Left cardiac atrium (tissue), 4 donors: ENCODE results near the gene NSUN3. TPM values are rescaled to one million over a fixed set of nuclear protein-coding genes. Genes with fewer than 3 reads are reported as not detected.
A peak's percentile ranks its signal among the peaks of the same experiment; 100 is the strongest.

Experiments used
- ATAC-seq, 2 donors: fragments of 200-7000 bp; cut with Tn5 transposase; one replicate each; pipeline ENCODE4 v1.9.1; 2020; ENCODE audit warnings: mild to moderate bottlenecking in 2 of 2, moderate library complexity in 2 of 2
- DNase-seq: peaks from one replicate; pipeline ENCODE4 v3.0.0-alpha.2; 2020
- intact Hi-C, 2 donors: fragments of 100-400 bp; cut with DNase I; formaldehyde crosslinking; loops; one replicate each; pipeline versions ENCODE4 v1.14.1 to v1.15.1; 2022 to 2023
- total RNA-seq, 2 donors: library from RNA; stranded (reverse); fragmentation: NEBNext Ultra II Directional; extraction: Animal tissue kit (Norgen Biotek cat#: 25700); gene quantifications; one replicate each; pipeline ENCODE4 v1.2.1, GENCODE V29; 2021
- donor health status: DM: no; HTN: yes; CAD: no.
- donor health status: DM: no; HTN: yes; CAD: no; lungs with severe emphysema.
- donor health status: DM: yes; HTN: yes; CAD: no.
- donor health status: Dilated cardiomyopathy.

Gene NSUN3
- total RNA-seq, 2 donors from 2014 or later, result 6.6 to 9.8 TPM

DNA sequence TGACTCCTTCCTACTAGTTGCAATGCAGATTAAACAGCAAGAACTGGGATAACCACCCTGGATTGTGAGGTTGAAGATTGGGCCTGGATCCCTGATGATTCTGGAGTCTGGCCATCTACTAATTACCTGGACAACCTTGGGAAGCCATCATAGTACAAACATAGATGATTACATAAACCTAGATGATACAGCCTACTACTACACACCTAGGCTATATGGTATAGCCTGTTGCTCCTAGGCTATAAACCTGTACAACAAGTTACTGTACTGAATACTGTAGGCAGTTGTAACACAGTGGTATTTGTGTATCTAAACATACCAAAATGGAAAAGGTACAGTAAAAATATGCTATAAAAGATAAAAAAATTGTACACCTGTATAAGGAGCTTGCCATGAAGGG lies 48.0 kb downstream of the NSUN3 start:
- intact Hi-C loops, result no loop called here
- DNase-seq (no peak), ATAC-seq (no peak)

DNA sequence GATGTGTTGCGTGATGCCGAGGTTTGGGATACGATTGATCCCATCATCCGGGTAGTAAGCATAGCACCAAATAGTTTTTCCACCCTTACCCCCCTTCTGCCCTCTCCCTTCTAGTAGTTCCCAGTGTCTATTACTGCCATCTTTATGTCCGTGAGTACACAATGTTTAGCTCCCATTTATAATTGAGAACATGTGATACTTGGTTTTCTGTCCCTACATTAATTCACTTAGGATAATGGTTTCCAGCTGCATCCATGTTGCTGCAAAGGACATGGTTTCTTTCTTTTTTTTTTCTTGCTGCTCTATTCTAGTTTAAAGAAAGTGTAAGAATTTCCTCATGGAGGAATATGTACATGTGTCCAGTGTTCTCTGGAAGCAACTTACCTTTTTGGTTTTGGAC lies 51.8 kb downstream of the NSUN3 start:
- intact Hi-C loops, result no loop called here
- ATAC-seq, result no peak
- no peak for DNase-seq

DNA sequence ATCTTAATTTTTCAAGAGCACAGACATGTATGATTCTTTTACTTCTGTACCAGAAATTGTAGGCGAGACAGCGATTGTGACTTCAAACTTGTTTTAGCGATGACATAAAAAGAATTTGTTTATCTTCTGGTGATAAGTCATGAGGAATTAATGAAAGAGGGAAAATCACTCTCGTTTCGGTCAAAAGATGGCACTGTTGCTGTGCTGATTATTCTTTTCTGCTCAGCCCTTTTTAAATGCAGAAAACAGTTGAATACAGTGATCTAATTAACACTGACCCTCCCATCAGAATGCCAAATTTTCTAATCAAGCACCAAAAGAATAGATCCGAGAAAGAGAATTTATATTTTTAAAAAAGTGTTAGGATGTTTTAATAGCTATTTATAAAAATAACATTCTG lies 52.6 kb downstream of the NSUN3 start:
- DNase-seq, result no peak
- ATAC-seq, result no peak
- intact Hi-C loops, result no loop called here

DNA sequence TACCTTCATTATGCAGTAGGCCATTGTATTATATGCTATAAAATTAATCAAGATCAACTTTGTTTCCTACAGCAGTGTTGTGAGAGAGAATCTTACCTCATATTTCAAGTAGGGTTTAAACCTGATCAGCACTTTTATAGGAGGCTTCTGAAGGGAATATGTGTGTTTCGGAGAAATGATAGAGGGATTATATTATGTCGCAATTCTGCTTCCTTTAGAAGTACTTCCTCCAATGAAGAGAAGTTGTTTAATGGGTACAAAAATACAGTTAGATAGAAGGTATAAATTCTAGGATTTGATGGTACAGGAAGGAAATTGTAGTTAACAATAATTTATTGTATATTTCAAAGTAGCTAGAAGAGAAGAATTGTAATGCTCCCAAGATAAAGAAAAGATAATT lies 54.9 kb downstream of the NSUN3 start:
- DNase-seq (no peak), ATAC-seq (no peak)
- intact Hi-C loops, result no loop called here

DNA sequence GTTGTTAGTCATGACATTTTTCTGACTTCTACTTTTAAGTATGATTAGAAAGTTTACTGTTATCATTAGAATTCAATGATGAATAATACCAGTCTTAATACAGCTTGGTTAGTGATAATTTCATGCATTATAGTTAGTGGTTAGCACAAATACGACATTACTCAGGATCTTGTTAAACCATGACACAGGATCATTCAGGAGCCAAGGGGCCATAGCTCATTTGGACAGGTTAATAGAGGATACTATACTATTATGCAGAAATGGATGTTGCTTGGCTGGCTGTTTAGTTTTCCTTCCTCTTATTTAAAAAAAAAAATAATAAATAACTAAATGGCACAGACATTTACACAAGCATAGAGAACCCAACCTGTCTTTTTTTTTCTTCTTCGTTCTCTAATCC lies 55.5 kb downstream of the NSUN3 start:
- no peak for ATAC-seq
- DNase-seq, result no peak
- intact Hi-C loops, result no loop called here

DNA sequence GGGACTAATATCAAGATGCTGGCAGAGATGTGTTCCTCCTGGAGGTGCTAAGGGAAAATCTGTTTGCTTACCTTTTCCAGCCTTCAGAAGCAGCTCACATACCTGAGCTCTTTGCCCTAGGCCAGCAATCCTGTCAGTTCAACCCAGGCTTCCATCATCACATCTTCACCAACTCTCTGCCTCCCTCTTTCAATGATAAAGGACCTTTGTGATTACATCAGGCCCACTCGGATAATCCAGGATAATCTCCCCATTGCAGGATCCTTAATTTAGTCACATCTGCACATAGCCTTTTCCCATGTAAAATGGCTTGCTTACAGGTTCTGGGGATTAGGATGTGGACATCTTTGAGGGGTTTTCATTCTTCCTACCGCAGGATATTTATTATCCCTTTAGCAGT lies 58.3 kb downstream of the NSUN3 start:
- DNase-seq, result no peak
- ATAC-seq, result no peak
- intact Hi-C loops, result no loop called here

DNA sequence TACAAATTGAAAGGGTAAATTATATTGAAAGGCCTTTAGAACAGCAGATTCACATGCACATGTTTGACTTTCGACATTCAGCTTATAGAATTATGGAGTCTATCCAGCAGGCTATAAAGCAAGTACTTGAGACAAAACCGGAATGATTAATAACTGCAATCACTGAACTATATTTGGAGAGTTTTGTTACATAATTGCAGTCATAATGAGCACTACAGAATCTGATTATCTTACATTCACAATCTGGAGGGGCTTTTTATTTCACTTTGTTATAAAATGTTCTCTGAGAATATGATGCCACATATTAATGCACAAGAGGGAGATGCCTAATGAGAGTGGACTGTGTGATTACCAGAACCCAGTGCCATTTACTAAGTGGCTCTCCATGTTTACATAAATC lies 64.3 kb downstream of the NSUN3 start:
- ATAC-seq (no peak), DNase-seq (no peak)
- intact Hi-C loops, result no loop called here

DNA sequence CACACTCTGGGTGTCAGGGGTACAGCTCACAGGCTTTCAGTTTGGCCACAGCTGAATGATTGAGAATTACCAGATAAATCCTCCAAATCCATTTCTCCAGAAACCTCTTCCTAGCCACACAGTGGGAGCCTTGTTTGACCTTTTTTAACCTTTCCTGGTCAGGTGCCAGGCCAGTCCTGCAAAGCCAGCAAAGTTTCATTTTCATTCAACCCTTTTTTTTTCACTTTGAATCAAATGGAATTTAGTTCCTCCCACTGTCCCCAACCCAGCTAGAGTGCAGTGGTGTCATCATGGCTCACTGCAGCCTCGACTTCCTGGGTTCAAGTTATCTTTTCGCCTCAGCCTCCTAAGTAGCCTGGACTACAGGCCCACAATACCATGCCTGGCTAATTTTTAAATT lies 67.8 kb downstream of the NSUN3 start:
- no peak for ATAC-seq
- DNase-seq, result no peak
- intact Hi-C loops, result no loop called here

DNA sequence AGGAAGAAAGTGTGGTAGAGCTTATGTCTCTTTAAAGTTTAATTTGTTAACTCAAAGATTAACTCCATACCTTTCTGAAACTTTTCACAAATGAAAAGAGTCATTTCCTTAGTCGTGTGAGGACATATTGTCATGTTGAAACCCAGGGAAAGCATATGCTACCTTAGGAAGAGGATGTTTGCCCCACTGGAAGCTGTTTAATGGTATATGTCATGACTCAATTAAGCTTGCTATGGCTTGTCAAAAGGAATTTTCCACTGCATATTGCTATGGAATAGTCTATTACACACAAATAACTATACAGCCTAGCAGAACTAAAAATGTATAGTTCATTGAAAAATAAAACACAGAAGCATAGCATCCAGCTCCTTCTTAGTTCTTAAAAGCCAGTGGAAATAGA lies 69.9 kb downstream of the NSUN3 start:
- intact Hi-C loops, result no loop called here
- ATAC-seq, result no peak
- no peak for DNase-seq

DNA sequence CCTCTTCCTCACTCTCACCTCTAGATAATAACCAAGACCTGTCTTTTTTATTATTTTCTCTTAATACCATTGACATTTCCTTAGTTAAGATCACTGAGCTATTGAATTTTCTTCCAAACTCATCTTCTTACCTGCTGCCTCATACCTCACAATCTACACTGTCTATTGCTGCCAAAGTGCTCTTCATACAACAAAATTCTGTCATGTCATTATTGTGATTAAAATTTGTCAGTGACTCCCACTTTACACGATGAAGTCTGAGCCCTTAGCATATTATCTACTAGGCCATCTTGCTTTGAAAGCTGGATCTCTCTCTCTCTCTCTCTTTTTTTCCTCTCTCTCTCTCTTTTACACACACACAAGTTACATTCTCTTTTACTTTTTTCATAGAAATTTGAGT lies 73.3 kb downstream of the NSUN3 start:
- intact Hi-C loops, result no loop called here
- ATAC-seq (no peak), DNase-seq (no peak)

DNA sequence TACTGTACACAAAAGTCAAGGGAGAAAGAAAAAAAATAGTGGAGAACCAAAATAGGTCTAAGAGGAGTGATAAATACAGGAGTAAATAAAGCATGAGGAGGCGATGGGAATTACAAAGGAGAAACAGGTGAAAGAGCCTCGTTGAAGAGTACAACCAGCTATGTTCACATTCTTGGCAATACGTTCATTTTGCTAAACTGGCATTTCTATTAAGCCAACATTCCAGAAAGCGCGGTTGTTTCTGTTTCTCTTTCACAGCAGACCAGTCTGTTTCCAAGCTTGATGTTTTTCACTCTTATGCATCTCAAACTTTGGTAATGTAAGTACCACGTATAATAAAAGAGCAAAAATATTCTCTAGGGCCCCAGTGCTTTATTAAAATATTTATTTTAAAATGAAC lies 74.5 kb downstream of the NSUN3 start:
- DNase-seq, result no peak
- intact Hi-C loops, result no loop called here

DNA sequence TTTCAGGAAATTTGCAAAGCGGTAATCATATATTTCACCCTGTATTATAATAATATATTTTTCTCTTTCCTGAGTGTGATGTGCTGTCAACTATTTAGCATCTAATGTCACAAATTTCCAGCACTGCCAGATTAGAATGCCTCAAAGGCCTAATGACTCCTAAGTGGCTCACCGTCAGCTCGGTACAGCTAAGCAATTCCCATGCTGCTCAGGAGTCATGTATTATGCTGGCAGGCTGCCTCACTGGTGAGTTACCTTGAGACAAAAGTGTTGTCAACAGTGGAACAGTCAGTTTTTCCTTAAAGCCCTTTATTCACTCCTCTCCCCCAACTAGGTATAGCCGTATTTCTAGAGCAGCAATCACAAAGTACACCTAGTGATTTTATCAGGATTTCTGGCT lies 83.6 kb downstream of the NSUN3 start:
- intact Hi-C loops, result no loop called here
- no peak for ATAC-seq
- no peak for DNase-seq

More for the DNA sequence above, 74.5 kb downstream of the NSUN3 start:
- peak in 1 of 2 donors; percentile 43 for ATAC-seq

DNA sequence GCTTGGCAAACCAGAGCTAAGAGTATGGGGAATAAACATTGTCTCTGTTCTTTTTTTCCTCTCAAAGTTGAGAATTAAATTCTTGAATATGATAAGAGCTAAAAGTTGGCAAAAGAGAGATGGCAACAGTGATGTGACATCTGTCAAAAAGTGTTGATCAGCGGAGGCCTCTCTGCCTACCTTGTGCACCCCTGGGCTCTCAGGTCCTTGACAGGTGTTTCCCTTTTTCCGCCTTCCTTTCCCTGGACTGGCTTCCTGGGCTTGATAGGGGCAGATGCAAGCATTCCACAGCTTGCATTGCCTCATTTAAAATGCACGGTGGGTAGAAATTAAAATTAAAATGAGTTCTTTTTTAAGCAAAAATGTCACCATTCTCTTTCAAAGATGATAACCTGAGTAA lies 84.2 kb downstream of the NSUN3 start:
- intact Hi-C loops, result no loop called here
- DNase-seq (no peak), ATAC-seq (no peak)

DNA sequence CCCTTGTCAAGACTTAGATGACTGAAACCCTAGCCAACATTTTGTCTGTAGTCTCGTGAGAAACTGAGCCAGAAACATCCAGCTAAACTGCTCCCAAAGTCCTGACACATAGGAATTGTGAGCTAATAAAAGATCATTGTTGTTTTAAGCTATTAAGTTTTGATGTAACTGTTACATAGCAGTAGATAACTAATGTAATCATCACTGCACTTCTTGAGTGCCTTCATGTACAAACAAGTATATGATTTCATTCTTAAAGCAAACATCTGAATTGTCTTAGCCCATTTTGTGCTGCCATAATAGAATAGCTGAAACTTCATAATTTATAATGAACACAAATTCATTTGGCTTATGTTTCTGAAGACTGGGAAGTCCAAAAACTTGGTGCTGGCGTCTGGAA lies 87.3 kb downstream of the NSUN3 start:
- intact Hi-C loops, result no loop called here
- no peak for ATAC-seq
- DNase-seq, result no peak

DNA sequence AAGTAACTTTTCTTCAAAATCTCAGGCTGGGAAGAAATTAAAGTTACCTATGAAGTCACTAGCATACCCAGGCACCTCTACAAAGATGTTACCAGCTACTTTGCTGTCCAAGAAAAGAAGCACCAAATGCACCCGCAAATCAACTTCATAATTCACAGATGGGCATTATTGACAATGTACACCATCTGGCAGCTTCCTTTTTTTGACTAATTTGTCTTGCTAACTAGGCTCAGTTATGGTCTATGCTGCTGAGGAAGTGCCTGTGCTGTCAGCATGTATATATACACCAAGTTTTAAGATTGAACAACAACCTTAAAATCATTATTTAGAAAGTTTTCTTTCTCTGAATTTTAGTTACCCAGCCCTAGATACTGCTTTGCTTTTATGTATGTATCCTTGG lies 93.8 kb downstream of the NSUN3 start:
- no peak for ATAC-seq
- DNase-seq, result no peak
- intact Hi-C loops, result no loop called here

DNA sequence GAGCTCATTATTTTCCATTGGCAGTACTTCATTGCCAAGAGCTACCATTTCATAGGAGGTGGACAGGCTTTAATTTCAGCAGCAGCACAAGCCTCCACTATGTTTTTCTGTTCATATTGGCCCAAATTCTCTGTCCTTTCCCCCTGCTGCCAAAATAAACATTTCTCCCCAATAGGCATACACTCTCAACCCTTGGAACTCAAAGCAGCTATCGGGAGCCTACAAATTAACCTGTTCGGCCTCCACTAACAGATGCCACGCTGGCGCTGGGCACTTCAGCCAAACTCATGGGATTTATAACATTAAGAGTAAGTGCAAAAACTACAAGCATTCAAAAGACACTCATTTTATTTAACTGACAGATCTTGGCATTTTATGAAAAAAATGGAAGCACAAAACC lies 95.7 kb downstream of the NSUN3 start:
- intact Hi-C loops, result no loop called here
- no peak for DNase-seq
- ATAC-seq, result peak in 1 of 2 donors; percentile 37

DNA sequence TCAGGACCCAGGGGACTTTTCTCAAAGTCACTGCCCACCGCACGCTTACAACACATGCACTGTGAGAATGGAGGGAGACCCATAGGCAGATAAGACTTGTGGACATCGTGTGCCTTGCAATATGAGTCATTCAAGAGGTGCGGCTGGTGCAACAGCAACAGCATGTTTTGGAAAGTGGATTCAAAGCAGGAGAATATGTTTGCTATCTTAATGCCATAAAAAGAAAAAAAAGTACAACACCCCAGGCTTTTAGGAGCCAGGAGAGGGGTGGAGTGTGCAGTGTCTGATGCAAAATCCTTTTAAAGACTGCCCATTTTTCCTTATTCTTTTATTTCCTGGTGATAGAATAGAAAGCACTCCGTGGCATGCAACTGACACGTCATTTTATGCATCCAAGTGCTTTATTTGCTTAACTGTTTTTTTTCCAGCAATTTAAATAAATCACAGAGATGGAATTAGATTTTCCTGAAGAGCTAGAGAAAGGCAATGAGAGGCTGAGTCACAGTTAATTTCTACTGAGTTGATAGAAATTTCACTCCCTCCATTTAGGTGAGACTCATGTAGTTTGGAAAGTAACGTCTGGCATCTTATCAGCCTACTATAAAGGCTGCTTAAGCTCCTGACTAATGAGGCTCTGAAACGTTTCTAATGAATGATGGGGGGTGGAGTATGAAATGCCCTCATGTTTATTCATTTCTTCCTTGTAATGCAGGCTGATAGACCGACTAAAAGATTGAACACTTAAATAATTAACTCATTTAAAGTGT lies 96.4 kb downstream of the NSUN3 start:
- intact Hi-C loops, result no loop called here
- peak; percentile 21 for DNase-seq
- ATAC-seq, result peak; percentile 47 to 89

DNA sequence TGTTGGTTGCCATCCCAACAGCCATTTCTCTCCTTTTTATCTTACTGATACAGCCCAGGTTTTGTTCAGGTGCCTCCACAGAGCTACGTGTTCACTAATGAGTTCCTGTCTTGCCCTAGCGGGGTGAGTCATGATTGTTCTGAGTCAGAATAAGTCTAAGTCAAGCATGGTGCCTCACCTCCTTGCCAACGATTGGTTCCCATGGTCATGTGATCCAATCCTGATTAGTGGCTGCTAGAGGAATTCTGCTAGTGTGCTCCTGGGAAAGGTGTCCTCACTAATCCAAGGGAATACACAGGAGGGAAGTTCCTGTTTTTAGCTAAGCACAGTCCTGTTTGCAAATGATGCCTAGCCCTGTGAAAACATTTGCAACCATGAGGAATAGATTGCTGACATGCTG lies 99.8 kb downstream of the NSUN3 start:
- intact Hi-C loops, result no loop called here
- ATAC-seq, result no peak
- DNase-seq, result no peak

DNA sequence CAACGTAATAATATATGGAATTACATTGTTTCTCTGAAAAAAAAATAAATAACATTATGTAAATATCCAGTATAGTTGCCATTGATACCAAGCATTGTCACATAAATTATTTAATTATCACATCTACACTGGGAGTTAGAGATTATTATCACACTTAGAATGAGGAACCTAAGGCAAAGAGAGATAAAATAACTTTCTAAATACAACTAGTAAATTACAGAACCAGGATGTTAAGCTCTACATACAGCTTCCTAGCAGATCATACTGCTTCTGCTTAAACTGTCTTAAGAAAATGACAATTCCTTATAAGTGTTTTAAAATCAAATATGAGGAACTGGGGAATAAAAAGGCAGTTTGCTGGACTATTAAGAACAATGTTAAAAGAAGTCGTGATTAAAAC lies 104.5 kb downstream of the NSUN3 start:
- intact Hi-C loops, result no loop called here
- DNase-seq, result no peak
- ATAC-seq, result no peak

DNA sequence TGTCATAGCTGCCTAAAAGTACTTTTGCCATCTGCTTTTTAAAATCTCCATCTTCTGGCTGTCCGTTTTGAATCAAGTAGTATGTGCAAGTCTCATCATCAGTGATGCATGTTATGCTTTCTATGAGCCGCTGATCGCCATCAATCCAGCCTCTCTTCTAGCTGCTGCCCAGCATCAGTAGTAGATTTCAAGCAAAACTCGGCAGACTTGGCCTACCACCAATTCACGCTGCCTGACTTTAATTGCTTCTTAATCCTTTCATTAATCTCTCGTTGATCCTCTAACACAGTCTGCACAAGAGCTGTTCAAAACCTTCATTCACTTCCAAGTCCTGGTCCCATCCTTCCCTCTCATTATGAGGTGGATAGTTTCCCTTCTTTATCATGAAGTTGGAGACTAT lies 104.9 kb downstream of the NSUN3 start:
- intact Hi-C loops, result no loop called here
- ATAC-seq, result no peak
- no peak for DNase-seq

DNA sequence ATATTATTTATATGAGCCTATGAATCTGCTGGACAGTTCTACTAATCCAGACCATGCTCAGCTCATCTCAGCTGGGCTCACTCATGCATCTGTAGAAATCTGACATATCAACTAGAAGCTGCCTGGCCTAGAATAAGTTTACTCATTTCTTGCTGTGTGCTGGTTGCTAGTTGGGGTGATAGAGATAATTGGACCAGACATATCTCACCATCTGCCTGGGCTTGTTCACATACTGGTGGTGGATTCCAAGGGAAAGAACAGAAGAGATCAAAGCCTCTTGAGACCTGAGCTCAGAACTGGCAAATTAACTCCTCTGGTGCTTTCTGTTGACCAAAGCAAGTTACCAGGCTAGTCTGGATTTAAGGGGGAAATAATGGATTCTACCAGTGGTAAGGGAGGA lies 109.1 kb downstream of the NSUN3 start:
- intact Hi-C loops, result no loop called here
- no peak for DNase-seq
- no peak for ATAC-seq
